Pancreas (tissue), 10 donors: ENCODE data around the gene TBC1D32. TPM values are rescaled to one million over a fixed set of nuclear protein-coding genes. Genes with fewer than 3 reads are reported as not detected.
"Not testable (repeated sequence)": the region's sequence is repeated elsewhere in the genome, so short reads cannot be mapped to it uniquely, and the experiment has no call there.

Experiments
- ATAC-seq, 4 donors: fragments of 200-7000 bp; cut with Tn5 transposase; one replicate each; pipeline versions ENCODE4 v1.8.0 to v1.9.1; 2020; ENCODE audit warnings: mild to moderate bottlenecking in 4 of 4, moderate library complexity in 4 of 4
- DNase-seq, 6 donors: peaks; one replicate each; pipeline ENCODE4 v3.0.0-alpha.2; 2020
- FAIRE-seq: peaks from 2 replicates; lab custom pipeline; 2012; peaks lifted over from hg19 to GRCh38; lab: Jason Lieb, UNC
- H3K27ac ChIP-seq, 4 donors: fragments of 200-600 bp; sonication (generic); 1 replicate in 3 of 4; 2 replicates in 1 of 4; pipeline versions ENCODE4 v1.5.0 to v1.8.0; 2020
- H3K27me3 ChIP-seq, 4 donors: fragments of 200-600 bp; one replicate each; pipeline ENCODE4 v1.8.0; 2021
- H3K36me3 ChIP-seq, 3 donors: fragments of 200-600 bp; sonication (generic) in 1 of 3; one replicate each; pipeline versions ENCODE4 v1.5.0 to v1.8.0; 2020 to 2021
- H3K4me1 ChIP-seq, 3 donors: fragments of 200-600 bp; one replicate each; pipeline ENCODE4 v1.8.0; 2021
- H3K4me3 ChIP-seq, 4 donors: fragments of 200-600 bp; sonication (generic) in 2 of 4; one replicate each; pipeline versions ENCODE4 v1.5.0 to v1.8.0; 2020 to 2021
- H3K9me3 ChIP-seq, 4 donors: fragments of 200-600 bp; one replicate each; pipeline ENCODE4 v1.8.0; 2021
- WGBS, 2 donors: extraction: QIAGEN DNeasy Blood & Tissue Kit; methylation state at CpG; one replicate each; pipeline ENCODE4 v1.1.7; 2013; 5-methylcytosine and 5-hydroxymethylcytosine counted together
- intact Hi-C, 3 donors: fragments of 100-400 bp; cut with DNase I; formaldehyde crosslinking; loops; one replicate each; pipeline versions ENCODE4 v1.11.1 to v1.14.2; 2022
- polyA plus RNA-seq, 2 donors: library from polyadenylated mRNA; stranded (reverse); fragments of 200-250 nt; gene quantifications; one replicate each; pipeline ENCODE4 v1.2.3, GENCODE V29; 2013
- total RNA-seq, 6 donors: library from RNA; stranded (reverse); fragmentation: NEBNext Ultra II Directional in 4 of 6; extraction: Animal tissue kit (Norgen Biotek cat#: 25700) in 4 of 6; gene quantifications; one replicate each; pipeline versions ENCODE4 v1.2.1 to v1.2.4, GENCODE V29; 2021 to 2023
- TF ChIP-seq, protein P1 (sequence below), 4 donors: fragments of 200-600 bp; sonication (generic) in 3 of 4; IDR thresholded peaks; one replicate each; pipeline versions ENCODE4 v1.5.0 to v1.8.0; 2021; ENCODE audit warnings: antibody characterized with exemption in 4 of 4
- donor health status: healthy with polysubstance abuse.
- donor health status: DM: no; HTN: no; CAD: no; lungs with moderate emphysema.
- donor health status: DM: no; HTN: no; CAD: no.
- donor health status: control.
- donor health status: control.
- donor health status: Bipolar disorder and iron deficiency.
- donor health status: DM: yes; HTN: yes; CAD: no.
- donor health status: DM: no; HTN: no; CAD: no.
- donor health status: DM: no; HTN: no; CAD: no.
- donor health status: DM: yes; HTN: yes; CAD: no.

TBC1D32 gene
- total and polyA plus RNA-seq, 8 donors = 1.1 to 6.3 (median 3.4) TPM

- H3K9me3 ChIP-seq = no peaks in the 10 kb centered on the region
- WGBS, 2 donors = 79 to 84% methylated on average over 1 of the region's 1 CpG
- DNase-seq (no peak), FAIRE-seq (no peak), ATAC-seq (no peak)
- H3K4me1 ChIP-seq = peaks cover 0 to 2% (median 0%) of the 10 kb centered on the region in 3 donors
- intact Hi-C loops = no loop called here
- no peak overlapping the region for H3K27ac ChIP-seq
- H3K27me3 ChIP-seq = no peaks in the 10 kb centered on the region
- no peak overlapping the region for H3K4me3 ChIP-seq
- TF ChIP-seq, protein P1, sequence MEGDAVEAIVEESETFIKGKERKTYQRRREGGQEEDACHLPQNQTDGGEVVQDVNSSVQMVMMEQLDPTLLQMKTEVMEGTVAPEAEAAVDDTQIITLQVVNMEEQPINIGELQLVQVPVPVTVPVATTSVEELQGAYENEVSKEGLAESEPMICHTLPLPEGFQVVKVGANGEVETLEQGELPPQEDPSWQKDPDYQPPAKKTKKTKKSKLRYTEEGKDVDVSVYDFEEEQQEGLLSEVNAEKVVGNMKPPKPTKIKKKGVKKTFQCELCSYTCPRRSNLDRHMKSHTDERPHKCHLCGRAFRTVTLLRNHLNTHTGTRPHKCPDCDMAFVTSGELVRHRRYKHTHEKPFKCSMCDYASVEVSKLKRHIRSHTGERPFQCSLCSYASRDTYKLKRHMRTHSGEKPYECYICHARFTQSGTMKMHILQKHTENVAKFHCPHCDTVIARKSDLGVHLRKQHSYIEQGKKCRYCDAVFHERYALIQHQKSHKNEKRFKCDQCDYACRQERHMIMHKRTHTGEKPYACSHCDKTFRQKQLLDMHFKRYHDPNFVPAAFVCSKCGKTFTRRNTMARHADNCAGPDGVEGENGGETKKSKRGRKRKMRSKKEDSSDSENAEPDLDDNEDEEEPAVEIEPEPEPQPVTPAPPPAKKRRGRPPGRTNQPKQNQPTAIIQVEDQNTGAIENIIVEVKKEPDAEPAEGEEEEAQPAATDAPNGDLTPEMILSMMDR (IDR thresholded peaks at IDR 0.05) = no peak
- no peaks in the 10 kb centered on the region for H3K36me3 ChIP-seq
These were observed 23.8 kb downstream of the TBC1D32 start for GRCh38 chr6:121310495-121310894.

DNA sequence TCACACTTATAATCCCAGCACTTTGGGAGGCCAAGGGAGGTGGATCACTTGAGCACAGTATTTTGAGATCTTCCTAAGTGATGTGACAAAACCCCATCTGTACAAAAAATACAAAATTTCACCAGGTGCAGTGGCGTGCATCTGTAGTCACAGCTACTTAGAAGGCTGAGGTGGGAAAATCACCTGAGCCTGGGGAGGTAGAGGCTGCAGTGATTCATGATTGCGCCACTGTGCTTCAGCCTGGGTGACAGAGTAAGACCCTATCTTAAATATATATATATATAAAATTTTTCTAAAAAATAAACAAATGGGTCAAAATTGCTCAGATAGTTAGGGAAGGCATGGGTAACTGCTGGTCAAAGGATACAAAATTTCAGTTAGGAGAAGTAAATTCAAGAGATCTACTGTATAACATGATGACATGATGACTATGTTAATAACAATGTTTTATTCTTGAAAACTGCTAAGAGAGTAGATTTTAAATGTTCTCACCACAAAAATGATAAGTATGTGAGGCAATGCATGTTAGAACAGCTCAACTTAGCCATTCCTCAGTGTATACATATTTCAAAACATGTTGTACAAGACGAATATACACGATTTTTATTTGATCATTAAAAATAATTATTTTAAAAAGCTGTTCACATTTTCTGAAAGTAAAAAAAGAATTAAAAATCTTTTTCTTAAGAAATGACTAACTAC is 24.4 kb downstream of the TBC1D32 start:
- H3K36me3 ChIP-seq = no peaks in the 10 kb centered on the region
- TF ChIP-seq, protein P1 (IDR thresholded peaks at IDR 0.05) = no peak
- ATAC-seq = no peak
- H3K27ac ChIP-seq = no peak overlapping the region
- no peaks in the 10 kb centered on the region for H3K27me3 ChIP-seq
- intact Hi-C loops = loop anchor here in 1 of 3 donors (10.0 kb wide), 1 partner anchor 245 kb away; no protein-coding TSS in a partner anchor
- 82 to 89% methylated on average over 4 of the region's 4 CpGs for WGBS, 2 donors
- FAIRE-seq = no peak
- no peaks in the 10 kb centered on the region for H3K9me3 ChIP-seq
- no peak for DNase-seq
- H3K4me3 ChIP-seq = no peak overlapping the region
- H3K4me1 ChIP-seq = peaks cover 0 to 2% (median 0%) of the 10 kb centered on the region in 3 donors

DNA sequence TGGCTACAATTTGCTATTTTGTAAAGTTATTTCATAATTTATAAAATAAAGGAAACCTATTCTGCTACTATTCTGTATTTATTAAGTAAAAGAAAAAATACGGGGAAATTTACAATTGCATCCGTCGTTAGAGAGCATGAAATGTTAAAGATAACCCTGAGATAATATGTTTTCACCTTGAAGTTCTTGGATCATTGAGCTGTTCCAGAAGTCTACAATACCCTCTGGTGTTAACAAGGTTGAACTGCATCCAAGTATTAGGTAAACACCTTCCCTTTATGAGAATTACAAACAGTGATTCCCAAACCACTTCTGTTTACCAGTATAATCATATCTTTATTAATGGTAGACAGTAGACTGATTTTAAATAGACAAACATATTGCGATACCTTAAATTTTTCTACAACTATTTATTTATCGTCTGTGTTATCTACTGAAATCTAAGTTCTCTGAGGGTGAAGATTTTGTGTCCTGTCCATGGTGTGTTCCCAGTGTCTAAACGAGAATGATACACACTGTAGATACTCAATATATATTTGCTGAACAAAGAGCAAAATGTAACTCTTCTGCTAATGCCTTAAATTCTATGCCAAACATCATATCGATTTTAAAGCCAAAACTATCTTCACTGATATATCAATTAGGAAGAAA is 28.2 kb downstream of the TBC1D32 start:
- H3K9me3 ChIP-seq = no peaks in the 10 kb centered on the region
- WGBS, 2 donors = 14 to 18% methylated on average over 7 of the region's 7 CpGs
- H3K27ac ChIP-seq = no peak overlapping the region
- no peaks in the 10 kb centered on the region for H3K36me3 ChIP-seq
- peaks cover 0 to 2% (median 0%) of the 10 kb centered on the region in 3 donors for H3K4me1 ChIP-seq
- DNase-seq (no peak), ATAC-seq (peak in 3 of 4 donors; percentile 79 to 89 (median 88)), FAIRE-seq (no peak)
- H3K27me3 ChIP-seq = no peaks in the 10 kb centered on the region
- TF ChIP-seq, protein P1 (IDR thresholded peaks at IDR 0.05) = peak; percentile 11 to 52 (median 40)
- no peak overlapping the region for H3K4me3 ChIP-seq
- intact Hi-C loops = loop anchor here in 1 of 3 donors (10.0 kb wide), 1 partner anchor 241 kb away; no protein-coding TSS in a partner anchor

DNA sequence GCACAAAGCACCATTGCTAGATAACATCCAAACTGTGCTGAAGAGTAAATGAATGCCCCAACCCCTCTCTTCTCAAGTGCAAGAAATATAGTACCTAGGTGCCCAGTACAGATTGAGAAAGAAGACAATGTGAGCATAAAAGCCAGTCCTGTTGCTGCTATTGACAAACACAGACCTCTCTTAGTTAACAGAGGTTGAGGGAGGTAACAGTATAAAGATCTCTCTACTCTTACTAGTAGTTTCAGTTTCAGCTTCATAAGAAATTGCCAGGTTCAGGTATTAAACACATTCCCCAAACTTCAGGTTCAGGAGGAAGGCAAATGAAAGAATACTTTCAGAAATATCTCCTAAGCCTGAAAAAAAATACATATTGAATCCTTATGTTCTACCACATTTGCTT is 31.4 kb downstream of the TBC1D32 start:
- H3K27me3 ChIP-seq = no peaks in the 10 kb centered on the region
- no peak overlapping the region for H3K27ac ChIP-seq
- TF ChIP-seq, protein P1 (IDR thresholded peaks at IDR 0.05) = no peak
- ATAC-seq (no peak), DNase-seq (no peak), FAIRE-seq (no peak)
- intact Hi-C loops = loop anchor here in 1 of 3 donors (10.0 kb wide), 1 partner anchor 238 kb away; no protein-coding TSS in a partner anchor
- no peak overlapping the region for H3K4me3 ChIP-seq
- H3K9me3 ChIP-seq = no peaks in the 10 kb centered on the region
- no peaks in the 10 kb centered on the region for H3K36me3 ChIP-seq
- H3K4me1 ChIP-seq = peaks cover 0 to 6% (median 2%) of the 10 kb centered on the region in 3 donors

DNA sequence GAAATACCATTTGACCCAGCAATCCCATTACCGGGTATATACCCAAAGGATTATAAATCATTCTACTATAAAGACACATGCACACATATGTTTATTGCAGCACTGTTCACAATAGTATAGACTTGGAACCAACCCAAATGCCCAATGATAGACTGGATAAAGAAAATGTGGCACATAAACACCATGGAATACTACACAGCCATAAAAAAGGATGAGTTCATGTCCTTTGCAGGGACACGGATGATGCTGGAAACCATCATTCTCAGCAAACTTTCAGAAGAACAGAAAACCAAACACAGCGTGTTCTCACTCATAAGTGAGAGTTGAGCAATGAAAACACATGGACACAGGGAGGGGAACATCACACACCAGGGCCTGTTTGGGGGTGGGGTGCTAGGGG is 33.1 kb downstream of the TBC1D32 start:
- DNase-seq, H3K4me1 ChIP-seq, FAIRE-seq, H3K27ac ChIP-seq, ATAC-seq, H3K4me3 ChIP-seq, H3K36me3 ChIP-seq, H3K27me3 ChIP-seq, H3K9me3 ChIP-seq: not testable (repeated sequence)
- intact Hi-C loops = loop anchor here in 1 of 3 donors (10.0 kb wide), 1 partner anchor 236 kb away; no protein-coding TSS in a partner anchor
- WGBS, 2 donors = 93 to 97% methylated on average over 3 of the region's 3 CpGs
